Kidney epithelial cell (primary cell): ENCODE data around the gene GRIA2. TPM values are rescaled to one million over a fixed set of nuclear protein-coding genes. Genes with fewer than 3 reads are reported as not detected.

Experiments used
- DNase-seq: peaks from one replicate; pipeline ENCODE4 v3.0.0-alpha.2; 2010; ENCODE audit warnings: low read depth
- H3K27me3 ChIP-seq: 2 replicates; pipeline ENCODE4 v1.6.0; 2011; ENCODE audit warnings: low read length; ENCODE audit not compliant: control insufficient read depth, insufficient read depth
- H3K36me3 ChIP-seq: 2 replicates; pipeline ENCODE4 v1.5.1; 2011; ENCODE audit warnings: low read length; ENCODE audit not compliant: control insufficient read depth, insufficient read depth
- H3K4me3 ChIP-seq: 2 replicates; pipeline ENCODE4 v1.5.1; 2011; ENCODE audit warnings: low read depth, mild to moderate bottlenecking, control low read depth, low read length
- total RNA-seq: library from RNA; depleted of rRNA; stranded (reverse); fragments of >200 nt; gene quantifications from 2 replicates; pipeline ENCODE4 v1.2.3, GENCODE V29; 2015
- TF ChIP-seq, protein P1 (sequence below): IDR thresholded peaks from 2 replicates; pipeline ENCODE4 v1.5.1; 2011; ENCODE audit warnings: mild to moderate bottlenecking, moderate library complexity, low read length, control low read depth, inconsistent platforms; ENCODE audit not compliant: insufficient read depth, poor library complexity, severe bottlenecking

Gene GRIA2
- total RNA-seq, 1 donor from 2014 or later, result not detected

DNA sequence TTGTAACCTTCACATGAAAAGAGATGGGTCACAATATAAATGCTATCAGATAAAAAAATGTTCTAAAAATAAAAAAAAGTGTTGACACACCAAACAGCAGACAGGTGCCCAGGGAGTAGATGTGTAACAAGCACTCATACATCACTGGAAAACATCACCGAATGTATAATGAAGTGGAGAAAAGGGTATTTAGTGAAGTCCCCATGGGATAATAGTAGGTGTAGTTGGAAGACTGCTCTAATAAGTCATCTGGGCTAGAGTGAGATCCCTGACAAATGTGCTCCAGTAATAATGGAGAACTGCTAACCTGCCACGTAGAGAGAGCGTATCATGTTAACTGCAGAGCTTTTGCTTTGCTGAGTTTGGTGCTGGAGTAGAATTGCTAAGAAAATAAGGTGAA, 152.0 kb downstream of the GRIA2 start:
- no peak for DNase-seq
- H3K27me3 ChIP-seq, result no peaks in the 10 kb centered on the region
- TF ChIP-seq, protein P1, sequence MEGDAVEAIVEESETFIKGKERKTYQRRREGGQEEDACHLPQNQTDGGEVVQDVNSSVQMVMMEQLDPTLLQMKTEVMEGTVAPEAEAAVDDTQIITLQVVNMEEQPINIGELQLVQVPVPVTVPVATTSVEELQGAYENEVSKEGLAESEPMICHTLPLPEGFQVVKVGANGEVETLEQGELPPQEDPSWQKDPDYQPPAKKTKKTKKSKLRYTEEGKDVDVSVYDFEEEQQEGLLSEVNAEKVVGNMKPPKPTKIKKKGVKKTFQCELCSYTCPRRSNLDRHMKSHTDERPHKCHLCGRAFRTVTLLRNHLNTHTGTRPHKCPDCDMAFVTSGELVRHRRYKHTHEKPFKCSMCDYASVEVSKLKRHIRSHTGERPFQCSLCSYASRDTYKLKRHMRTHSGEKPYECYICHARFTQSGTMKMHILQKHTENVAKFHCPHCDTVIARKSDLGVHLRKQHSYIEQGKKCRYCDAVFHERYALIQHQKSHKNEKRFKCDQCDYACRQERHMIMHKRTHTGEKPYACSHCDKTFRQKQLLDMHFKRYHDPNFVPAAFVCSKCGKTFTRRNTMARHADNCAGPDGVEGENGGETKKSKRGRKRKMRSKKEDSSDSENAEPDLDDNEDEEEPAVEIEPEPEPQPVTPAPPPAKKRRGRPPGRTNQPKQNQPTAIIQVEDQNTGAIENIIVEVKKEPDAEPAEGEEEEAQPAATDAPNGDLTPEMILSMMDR, result no peak
- no peak overlapping the region for H3K4me3 ChIP-seq
- no peaks in the 10 kb centered on the region for H3K36me3 ChIP-seq

DNA sequence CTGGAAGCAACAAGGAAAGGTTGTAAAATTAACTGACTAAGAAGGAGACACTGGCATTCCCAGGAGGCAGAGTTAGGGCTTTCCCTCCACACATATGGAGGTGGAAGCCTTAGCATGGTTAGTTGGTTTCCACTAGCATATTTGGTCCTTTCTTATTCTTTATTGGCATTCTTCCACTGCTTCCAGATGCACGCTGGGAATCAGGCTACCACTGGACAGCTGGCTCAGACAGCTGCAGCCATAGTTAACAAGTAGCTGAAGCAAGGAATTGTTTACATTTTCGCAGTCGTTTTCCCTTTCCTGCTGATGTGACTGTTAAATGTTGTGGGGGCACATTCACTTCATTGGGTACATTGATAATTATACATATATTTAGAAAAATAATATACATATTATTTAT, 169.2 kb downstream of the GRIA2 start:
- H3K36me3 ChIP-seq, result no peaks in the 10 kb centered on the region
- TF ChIP-seq, protein P1, result no peak
- no peaks in the 10 kb centered on the region for H3K27me3 ChIP-seq
- H3K4me3 ChIP-seq, result no peak overlapping the region
- no peak for DNase-seq

DNA sequence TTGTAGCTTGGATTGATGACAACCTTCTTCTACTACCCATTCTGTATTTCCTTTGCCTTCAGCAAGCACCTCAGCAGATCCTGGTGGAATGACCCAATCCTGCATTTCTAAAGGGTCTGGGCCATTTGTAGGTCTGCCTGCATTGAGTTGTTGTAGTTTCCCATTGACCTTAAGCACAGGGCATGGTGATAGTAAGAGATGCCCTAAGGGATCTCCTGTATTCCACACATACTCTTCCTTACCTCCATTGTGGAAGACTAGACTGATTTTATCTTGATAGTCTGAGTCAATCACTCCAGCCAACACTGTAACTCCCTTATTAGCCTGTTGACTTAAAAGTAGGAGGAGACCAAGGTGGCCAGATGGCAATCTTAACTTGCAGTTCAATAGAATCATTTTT, 184.5 kb downstream of the GRIA2 start:
- no peaks in the 10 kb centered on the region for H3K27me3 ChIP-seq
- TF ChIP-seq, protein P1, result no peak
- H3K4me3 ChIP-seq, result no peak overlapping the region
- H3K36me3 ChIP-seq, result no peaks in the 10 kb centered on the region
- no peak for DNase-seq

Other genes starting within 250 kb of the GRIA2 start
- 67.2 and 82.5 TPM in 2 replicates for gene PDGFC, start 248.9 kb upstream of the GRIA2 start, total RNA-seq
- gene GLRB, start 144.6 kb upstream of the GRIA2 start, total RNA-seq, result 5.9 and 11.6 TPM in 2 replicates